Measurements from ENCODE around the gene PTPN4. TPM values are rescaled to one million over a fixed set of nuclear protein-coding genes. Genes with fewer than 3 reads are reported as not detected.

PTPN4 gene
- total and polyA plus RNA-seq, 2 experiments from 2014 or later: 19.8 to 24.3 TPM

- DNase-seq: peak; percentile 67
- H3F3A ChIP-seq (ENCODE audit: insufficient read depth): peaks cover 39% of the 10 kb centered on the region
- TF ChIP-seq EZH2 (IDR thresholded peaks at IDR 0.05; ENCODE audit: insufficient read depth, poor library complexity, severe bottlenecking) (no peak), EZH2phosphoT487 (IDR thresholded peaks at IDR 0.05; ENCODE audit: insufficient read depth, low read depth) (no peak)
- H3K27me3 ChIP-seq (replicated peaks; ENCODE audit: insufficient read depth): no peaks in the 10 kb centered on the region
- in situ Hi-C loops (cut with MboI): no loop called here
- no peak overlapping the region for H3K4me3 ChIP-seq
- H3K9ac ChIP-seq: no peak overlapping the region
- H3K79me2 ChIP-seq (ENCODE audit: insufficient read depth): no peaks in the 10 kb centered on the region
- no peak overlapping the region for H3K27ac ChIP-seq
- H3K4me2 ChIP-seq (ENCODE audit: unreplicated experiment): peak overlapping the region; percentile 12
- no peaks in the 10 kb centered on the region for H3K36me3 ChIP-seq (ENCODE audit: low read depth)
- H4K20me1 ChIP-seq (ENCODE audit: insufficient read depth): no peaks in the 10 kb centered on the region
- H3K9me2 ChIP-seq (ENCODE audit: insufficient read depth): no peaks in the 10 kb centered on the region
- peaks cover 32% of the 10 kb centered on the region for H3K4me1 ChIP-seq (ENCODE audit: insufficient read depth)
- 67 to 77% methylated on average over 1 of the region's 1 CpG for WGBS, 2 experiments (ENCODE audit: low coverage in 1 of 2, low lambda C conversion rate in 2 of 2, missing lambda C conversion rate in 2 of 2)
- H3K9me3 ChIP-seq (ENCODE audit: low read depth): no peaks in the 10 kb centered on the region
- 0 out of 2 replicates have a peak overlapping the region, but pooled peaks have one; percentile 16 for H2AFZ ChIP-seq
These were observed 5.8 kb upstream of the PTPN4 start for GRCh38 chr2:119753930-119754321.

DNA sequence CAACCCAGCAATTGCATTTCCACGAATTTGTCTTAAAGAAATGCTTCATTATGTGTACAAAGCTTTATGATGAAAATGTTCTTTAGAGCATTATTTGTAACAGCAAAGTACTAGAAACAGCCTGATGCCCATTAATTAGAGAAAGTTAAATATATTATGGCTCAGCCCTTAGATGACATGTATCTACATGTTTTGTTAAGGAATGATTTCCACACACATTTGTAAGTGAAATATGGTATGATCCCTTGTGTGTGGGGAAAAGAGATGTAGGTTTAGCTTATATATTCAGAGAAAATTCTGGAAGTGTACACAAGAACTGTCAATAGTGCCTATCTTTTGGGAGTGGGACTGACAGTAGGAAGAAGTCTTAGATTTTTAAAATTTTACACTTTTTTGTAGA, 3.8 kb upstream of the PTPN4 start:
- 53 to 60% methylated on average over 1 of the region's 1 CpG for WGBS, 2 experiments (ENCODE audit: low coverage in 1 of 2, low lambda C conversion rate in 2 of 2, missing lambda C conversion rate in 2 of 2)
- H2AFZ ChIP-seq: no peak overlapping the region
- no peaks in the 10 kb centered on the region for H3K9me2 ChIP-seq (ENCODE audit: insufficient read depth)
- in situ Hi-C loops (cut with MboI): no loop called here
- no peaks in the 10 kb centered on the region for H4K20me1 ChIP-seq (ENCODE audit: insufficient read depth)
- no peak overlapping the region for H3K4me3 ChIP-seq
- H3K9me3 ChIP-seq (ENCODE audit: low read depth): no peaks in the 10 kb centered on the region
- H3K36me3 ChIP-seq (ENCODE audit: low read depth): no peaks in the 10 kb centered on the region
- no peak for DNase-seq
- H3K4me1 ChIP-seq (ENCODE audit: insufficient read depth): peaks cover 19% of the 10 kb centered on the region
- no peak overlapping the region for H3K27ac ChIP-seq
- TF ChIP-seq EZH2phosphoT487 (IDR thresholded peaks at IDR 0.05; ENCODE audit: insufficient read depth, low read depth) (no peak), EZH2 (IDR thresholded peaks at IDR 0.05; ENCODE audit: insufficient read depth, poor library complexity, severe bottlenecking) (no peak)
- H3K79me2 ChIP-seq (ENCODE audit: insufficient read depth): peaks cover 3% of the 10 kb centered on the region
- H3K9ac ChIP-seq: no peak overlapping the region
- no peak overlapping the region for H3K4me2 ChIP-seq (ENCODE audit: unreplicated experiment)
- H3F3A ChIP-seq (ENCODE audit: insufficient read depth): peaks cover 34% of the 10 kb centered on the region
- H3K27me3 ChIP-seq (replicated peaks; ENCODE audit: insufficient read depth): no peaks in the 10 kb centered on the region

DNA sequence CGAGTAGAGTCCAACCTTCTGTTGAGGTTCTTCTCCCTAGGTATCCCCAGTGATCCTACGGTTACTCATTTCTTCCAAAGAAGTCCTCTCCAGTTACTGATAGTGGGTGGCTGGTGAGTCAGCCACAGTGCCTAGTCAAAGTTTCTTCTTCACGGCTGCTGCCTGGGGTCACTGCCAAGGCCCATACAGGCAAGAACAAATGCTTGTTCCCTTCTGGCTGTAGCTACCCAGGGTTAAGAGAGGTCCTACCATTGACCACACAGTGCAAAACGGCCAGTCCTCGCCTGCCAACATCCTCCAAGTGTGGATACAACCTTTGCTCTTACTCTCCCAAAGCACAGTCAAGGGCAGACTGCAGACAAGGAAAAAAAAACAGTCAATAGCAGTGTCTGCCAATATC, 2.9 kb upstream of the PTPN4 start:
- 14 to 19% methylated on average over 5 of the region's 5 CpGs for WGBS, 2 experiments (ENCODE audit: low coverage in 1 of 2, low lambda C conversion rate in 2 of 2, missing lambda C conversion rate in 2 of 2)
- H3F3A ChIP-seq (ENCODE audit: insufficient read depth): peaks cover 37% of the 10 kb centered on the region
- no peak overlapping the region for H3K4me3 ChIP-seq
- no peaks in the 10 kb centered on the region for H3K9me2 ChIP-seq (ENCODE audit: insufficient read depth)
- no peaks in the 10 kb centered on the region for H4K20me1 ChIP-seq (ENCODE audit: insufficient read depth)
- H3K36me3 ChIP-seq (ENCODE audit: low read depth): no peaks in the 10 kb centered on the region
- peaks cover 24% of the 10 kb centered on the region for H3K4me1 ChIP-seq (ENCODE audit: insufficient read depth)
- TF ChIP-seq EZH2phosphoT487 (IDR thresholded peaks at IDR 0.05; ENCODE audit: insufficient read depth, low read depth): no peak
- no peak for TF ChIP-seq EZH2 (IDR thresholded peaks at IDR 0.05; ENCODE audit: insufficient read depth, poor library complexity, severe bottlenecking)
- peak overlapping the region; percentile 37; the same call in 1 of the 2 replicates for H3K9ac ChIP-seq
- no peaks in the 10 kb centered on the region for H3K9me3 ChIP-seq (ENCODE audit: low read depth)
- peak; percentile 96 for DNase-seq
- H3K4me2 ChIP-seq (ENCODE audit: unreplicated experiment): peak overlapping the region; percentile 25
- in situ Hi-C loops (cut with MboI): no loop called here
- H3K27ac ChIP-seq: peak overlapping the region; percentile 64
- H2AFZ ChIP-seq: no peak overlapping the region
- H3K79me2 ChIP-seq (ENCODE audit: insufficient read depth): peaks cover 12% of the 10 kb centered on the region
- no peaks in the 10 kb centered on the region for H3K27me3 ChIP-seq (replicated peaks; ENCODE audit: insufficient read depth)

DNA sequence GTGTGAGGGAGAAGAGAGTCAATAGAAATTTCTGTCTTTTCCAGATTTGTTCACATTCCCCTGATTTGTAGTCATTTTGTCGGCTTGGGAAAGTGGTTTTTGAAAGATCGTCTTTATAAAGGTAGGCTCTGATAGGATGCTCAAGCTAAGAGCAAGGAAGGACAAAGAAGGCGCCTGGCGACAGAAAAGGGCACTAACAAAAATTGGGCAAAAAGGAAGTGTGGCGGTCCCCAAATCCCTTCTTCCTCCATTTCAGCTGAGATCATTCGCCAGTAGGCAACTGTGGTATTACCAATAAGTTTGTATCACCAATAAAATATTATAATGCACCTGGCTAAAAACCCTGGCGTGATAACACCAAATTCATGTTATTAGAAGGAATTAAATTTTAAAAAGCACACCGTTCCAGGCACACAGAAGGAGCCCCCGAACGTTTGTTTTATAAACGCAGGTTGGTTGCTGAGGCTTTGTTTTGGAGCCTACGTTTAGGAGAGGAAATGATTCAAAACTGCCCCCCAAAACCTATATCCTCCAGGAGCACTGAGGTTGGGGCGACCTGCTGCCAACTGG, 756 bp upstream of the PTPN4 start:
- in situ Hi-C loops (cut with MboI): no loop called here
- 27 to 28% methylated on average over 13 of the region's 13 CpGs for WGBS, 2 experiments (ENCODE audit: low coverage in 1 of 2, low lambda C conversion rate in 2 of 2, missing lambda C conversion rate in 2 of 2)
- Histone ChIP-seq H3K36me3 (ENCODE audit: low read depth) (no peaks in the 10 kb centered on the region), H3K27ac (peak overlapping the region; percentile 74), H3K9me3 (ENCODE audit: low read depth) (no peaks in the 10 kb centered on the region), H3K4me1 (ENCODE audit: insufficient read depth) (peaks cover 32% of the 10 kb centered on the region), H3K9me2 (ENCODE audit: insufficient read depth) (no peaks in the 10 kb centered on the region), H3K4me2 (ENCODE audit: unreplicated experiment) (peak overlapping the region; percentile 83), H3K4me3 (peak overlapping the region; percentile 96), H3F3A (ENCODE audit: insufficient read depth) (peaks cover 33% of the 10 kb centered on the region), H3K79me2 (ENCODE audit: insufficient read depth) (peaks cover 34% of the 10 kb centered on the region), H4K20me1 (ENCODE audit: insufficient read depth) (no peaks in the 10 kb centered on the region), H3K9ac (peak overlapping the region; percentile 89), H3K27me3 (replicated peaks; ENCODE audit: insufficient read depth) (no peaks in the 10 kb centered on the region), H2AFZ (peak overlapping the region; percentile 96)
- no peak for DNase-seq
- TF ChIP-seq EZH2phosphoT487 (IDR thresholded peaks at IDR 0.05; ENCODE audit: insufficient read depth, low read depth): no peak
